Measurements from ENCODE around the gene EHD1.
"Not testable (repeated sequence)": the region's sequence is repeated elsewhere in the genome, so short reads cannot be mapped to it uniquely, and the experiment has no call there.

DNA sequence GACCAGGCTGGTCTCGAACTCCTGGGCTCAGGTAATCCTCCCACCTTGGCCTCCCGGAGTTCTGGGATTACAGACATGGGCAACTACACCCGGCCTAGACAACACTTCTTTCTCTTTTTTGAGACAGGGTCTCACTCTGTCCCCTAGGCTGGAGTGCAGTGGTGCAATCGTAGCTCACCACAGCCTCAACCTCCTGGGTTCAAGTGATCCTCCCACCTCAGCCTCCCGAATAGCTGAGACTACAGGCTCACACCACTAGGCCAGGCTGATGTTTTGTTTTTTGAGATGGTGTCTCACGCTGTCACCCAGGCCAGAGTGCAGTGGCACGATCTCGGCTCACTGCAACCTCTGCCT, 32.7 kb downstream of the EHD1 start:
- TF ChIP-seq, protein P1, sequence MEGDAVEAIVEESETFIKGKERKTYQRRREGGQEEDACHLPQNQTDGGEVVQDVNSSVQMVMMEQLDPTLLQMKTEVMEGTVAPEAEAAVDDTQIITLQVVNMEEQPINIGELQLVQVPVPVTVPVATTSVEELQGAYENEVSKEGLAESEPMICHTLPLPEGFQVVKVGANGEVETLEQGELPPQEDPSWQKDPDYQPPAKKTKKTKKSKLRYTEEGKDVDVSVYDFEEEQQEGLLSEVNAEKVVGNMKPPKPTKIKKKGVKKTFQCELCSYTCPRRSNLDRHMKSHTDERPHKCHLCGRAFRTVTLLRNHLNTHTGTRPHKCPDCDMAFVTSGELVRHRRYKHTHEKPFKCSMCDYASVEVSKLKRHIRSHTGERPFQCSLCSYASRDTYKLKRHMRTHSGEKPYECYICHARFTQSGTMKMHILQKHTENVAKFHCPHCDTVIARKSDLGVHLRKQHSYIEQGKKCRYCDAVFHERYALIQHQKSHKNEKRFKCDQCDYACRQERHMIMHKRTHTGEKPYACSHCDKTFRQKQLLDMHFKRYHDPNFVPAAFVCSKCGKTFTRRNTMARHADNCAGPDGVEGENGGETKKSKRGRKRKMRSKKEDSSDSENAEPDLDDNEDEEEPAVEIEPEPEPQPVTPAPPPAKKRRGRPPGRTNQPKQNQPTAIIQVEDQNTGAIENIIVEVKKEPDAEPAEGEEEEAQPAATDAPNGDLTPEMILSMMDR (conservative IDR thresholded peaks at IDR 0.05; ENCODE audit: low read length): not testable (repeated sequence)
- TF ChIP-seq EZH2phosphoT487 (IDR thresholded peaks at IDR 0.05; ENCODE audit: borderline replicate concordance): not testable (repeated sequence)
